ENCODE results near the gene TEX2. TPM values are rescaled to one million over a fixed set of nuclear protein-coding genes. Genes with fewer than 3 reads are reported as not detected.

The TEX2 gene
- total and polyA plus RNA-seq, 2 of the 13 experiments (the other 11 are each of a cell fraction or from before 2014, with no cell fraction given), result 21.4 to 37.7 TPM

GRCh38 chr17:64148699-64149098, 114.4 kb downstream of the TEX2 start (continued):
- TF ChIP-seq ZBTB4 (CRISPR knock-in tag; IDR thresholded peaks at IDR 0.05; ENCODE audit: borderline replicate concordance), result peak; percentile 70; the same call in 1 of the 2 replicates
- no peak for TF ChIP-seq ZNF121 (CRISPR knock-in tag; IDR thresholded peaks at IDR 0.05)
- TF ChIP-seq TCF7 (IDR thresholded peaks at IDR 0.05; ENCODE audit: low read depth), result no peak
- TF ChIP-seq CREB1 (IDR thresholded peaks at IDR 0.05), result no peak
- TF ChIP-seq CREB1 (CRISPR knock-in tag; IDR thresholded peaks at IDR 0.05), result no peak
- TF ChIP-seq JDP2 (CRISPR knock-in tag; IDR thresholded peaks at IDR 0.05; ENCODE audit: borderline replicate concordance), result no peak
- no peak for TF ChIP-seq ZMYM4 (CRISPR knock-in tag; IDR thresholded peaks at IDR 0.05)
- no peak for TF ChIP-seq ZNF326 (CRISPR knock-in tag; IDR thresholded peaks at IDR 0.05; ENCODE audit: borderline replicate concordance)
- TF ChIP-seq SOX13 (IDR thresholded peaks at IDR 0.05), result no peak
- 0 out of 4 replicates have a peak, but pooled peaks of 1 of the 2 experiments have one; percentile 9 for TF ChIP-seq SOX13 (CRISPR knock-in tag; conservative IDR thresholded peaks at IDR 0.05 in 1 of 2, IDR thresholded peaks at IDR 0.05 in 1 of 2)
- TF ChIP-seq ATF4 (CRISPR knock-in tag; IDR thresholded peaks at IDR 0.05), result peak in 1 of 2 experiments; percentile 91; a peak in 2 of 4 replicates
- peak; percentile 64 for TF ChIP-seq CEBPG (CRISPR knock-in tag; IDR thresholded peaks at IDR 0.05)
- 0 out of 2 replicates have a peak, but pooled peaks have one; percentile 46 for TF ChIP-seq ZNF350 (CRISPR knock-in tag; IDR thresholded peaks at IDR 0.05; ENCODE audit: borderline replicate concordance, low read depth)
- no peak for TF ChIP-seq NAIF1 (CRISPR knock-in tag; IDR thresholded peaks at IDR 0.05; ENCODE audit: borderline replicate concordance)
- TF ChIP-seq ZNF18 (CRISPR knock-in tag; IDR thresholded peaks at IDR 0.05; ENCODE audit: insufficient replicate concordance), result no peak
- no peak for TF ChIP-seq BRCA1 (CRISPR knock-in tag; IDR thresholded peaks at IDR 0.05)
- TF ChIP-seq ZSCAN31 (CRISPR knock-in tag; IDR thresholded peaks at IDR 0.05; ENCODE audit: low read depth), result 0 out of 2 replicates have a peak, but pooled peaks have one; percentile 21
- no peak for TF ChIP-seq TOE1 (CRISPR knock-in tag; IDR thresholded peaks at IDR 0.05)
- peak; percentile 72; the same call in 1 of the 2 replicates for TF ChIP-seq PAX8 (CRISPR knock-in tag; IDR thresholded peaks at IDR 0.05; ENCODE audit: borderline replicate concordance)
- 0 out of 2 replicates have a peak, but pooled peaks have one; percentile 15 for TF ChIP-seq POLR2AphosphoS5 (IDR thresholded peaks at IDR 0.05; ENCODE audit: low read depth, low read length)
- TF ChIP-seq NR2F2 (IDR thresholded peaks at IDR 0.05; ENCODE audit: borderline replicate concordance, low read depth), result no peak

Measured in HepG2 (cell line).